HAP-1 (cell line): ENCODE results near the gene LRP2.

Source experiments
- DNase-seq, 2 experiments: peaks; one replicate each; pipeline ENCODE4 v3.0.0-alpha.2; 2016 to 2020; ENCODE audit warnings: low spot score in 2 of 2
- H3K27me3 ChIP-seq: fragments of 250-450 bp; sonication (Bioruptor Pico); 2 replicates; pipeline ENCODE4 v1.5.1; 2020; ENCODE audit warnings: low read depth, mild to moderate bottlenecking, moderate library complexity
- H3K36me3 ChIP-seq: fragments of 250-450 bp; sonication (Bioruptor Pico); replicated peaks from 2 replicates; pipeline ENCODE4 v1.5.1; 2020; ENCODE audit warnings: mild to moderate bottlenecking
- H3K4me1 ChIP-seq: fragments of 250-450 bp; sonication (Bioruptor Pico); 2 replicates; pipeline ENCODE4 v1.5.1; 2020; ENCODE audit warnings: mild to moderate bottlenecking
- H3K4me3 ChIP-seq: fragments of 250-450 bp; sonication (Bioruptor Pico); 2 replicates; pipeline ENCODE4 v1.5.1; 2020; ENCODE audit warnings: mild to moderate bottlenecking, moderate library complexity
- H3K9me3 ChIP-seq: fragments of 250-450 bp; sonication (Bioruptor Pico); 2 replicates; pipeline ENCODE4 v1.5.1; 2020; ENCODE audit warnings: mild to moderate bottlenecking, moderate library complexity
- in situ Hi-C: fragments of 300-500 bp; cut with MboI; formaldehyde crosslinking; loops from 3 replicates; pipeline ENCODE4 v1.14.3; 2020; ENCODE audit warnings: low sequenced_read_pairs, inconsistent platforms, mixed read lengths

The LRP2 gene

DNA sequence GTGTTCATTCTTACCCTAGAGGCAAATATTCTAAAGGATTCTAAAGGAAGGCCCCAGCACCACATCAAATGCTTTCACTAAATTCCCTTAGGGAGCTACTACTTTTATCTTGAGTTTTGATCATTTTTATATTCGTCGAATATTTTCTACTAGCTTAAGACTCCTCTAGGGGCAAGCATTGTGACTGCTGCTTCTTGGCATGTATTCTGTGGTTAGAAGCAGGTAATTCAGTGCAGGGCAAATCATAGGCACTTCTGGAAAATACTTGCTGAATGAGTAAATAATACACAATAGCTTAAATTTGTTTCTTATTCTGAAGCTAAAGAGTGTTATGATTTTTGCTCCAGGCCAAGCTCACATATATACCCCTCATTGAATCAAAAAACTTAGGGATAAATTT lies 136.4 kb downstream of the LRP2 start:
- no peaks in the 10 kb centered on the region for H3K4me1 ChIP-seq
- no peaks in the 10 kb centered on the region for H3K9me3 ChIP-seq
- H3K4me3 ChIP-seq: no peak overlapping the region
- H3K36me3 ChIP-seq: no peaks in the 10 kb centered on the region
- no peak for DNase-seq
- peaks cover 21% of the 10 kb centered on the region for H3K27me3 ChIP-seq
- in situ Hi-C loops: no loop called here

DNA sequence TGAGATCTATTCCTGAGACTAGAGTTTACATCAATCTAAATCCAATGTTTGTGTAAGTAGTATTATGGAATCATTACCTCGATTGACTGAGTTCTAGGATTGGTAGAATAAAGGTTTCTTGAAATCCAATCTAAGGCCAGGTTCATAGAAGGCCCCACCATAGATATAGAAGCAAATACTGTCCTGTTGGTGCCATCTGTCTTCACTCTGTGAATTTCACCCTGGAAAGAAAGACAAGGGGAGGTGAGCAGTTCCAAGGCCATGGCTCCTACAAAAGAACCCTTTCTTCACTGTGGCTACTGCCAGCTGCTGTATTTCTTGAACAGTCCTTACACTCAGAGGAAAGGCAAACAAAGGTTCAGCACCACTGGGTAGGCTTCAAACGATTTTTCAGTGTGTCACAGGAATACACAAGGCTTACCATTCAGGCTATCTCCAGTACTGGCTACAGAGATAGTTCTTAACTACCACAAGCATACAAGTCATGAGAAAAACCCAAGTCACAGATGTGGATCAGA lies 137.0 kb downstream of the LRP2 start:
- Histone ChIP-seq H3K4me1 (no peaks in the 10 kb centered on the region), H3K9me3 (no peaks in the 10 kb centered on the region), H3K4me3 (no peak overlapping the region), H3K36me3 (no peaks in the 10 kb centered on the region), H3K27me3 (peaks cover 21% of the 10 kb centered on the region)
- in situ Hi-C loops: no loop called here
- DNase-seq: no peak

DNA sequence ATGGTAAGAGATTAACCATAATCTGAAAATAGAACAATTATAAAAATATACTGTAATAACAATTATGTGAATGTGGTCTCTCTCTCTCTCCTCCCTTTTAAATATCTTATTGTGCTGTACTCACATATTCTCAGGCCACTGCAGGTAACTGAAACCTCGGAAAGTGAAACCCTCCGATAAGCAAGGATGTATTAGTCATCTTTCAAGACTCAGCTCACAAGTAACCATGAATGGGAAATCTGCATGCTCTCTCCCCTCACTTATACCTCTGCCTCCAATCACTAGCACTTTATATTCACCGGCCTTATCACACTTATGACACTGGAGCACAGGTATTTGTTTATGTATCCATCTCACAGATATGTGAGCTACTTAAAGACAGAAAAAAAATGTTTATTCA lies 139.7 kb downstream of the LRP2 start:
- Histone ChIP-seq H3K9me3 (no peaks in the 10 kb centered on the region), H3K4me1 (no peaks in the 10 kb centered on the region), H3K36me3 (no peaks in the 10 kb centered on the region), H3K4me3 (no peak overlapping the region), H3K27me3 (peaks cover 20% of the 10 kb centered on the region)
- in situ Hi-C loops: no loop called here
- DNase-seq: no peak

DNA sequence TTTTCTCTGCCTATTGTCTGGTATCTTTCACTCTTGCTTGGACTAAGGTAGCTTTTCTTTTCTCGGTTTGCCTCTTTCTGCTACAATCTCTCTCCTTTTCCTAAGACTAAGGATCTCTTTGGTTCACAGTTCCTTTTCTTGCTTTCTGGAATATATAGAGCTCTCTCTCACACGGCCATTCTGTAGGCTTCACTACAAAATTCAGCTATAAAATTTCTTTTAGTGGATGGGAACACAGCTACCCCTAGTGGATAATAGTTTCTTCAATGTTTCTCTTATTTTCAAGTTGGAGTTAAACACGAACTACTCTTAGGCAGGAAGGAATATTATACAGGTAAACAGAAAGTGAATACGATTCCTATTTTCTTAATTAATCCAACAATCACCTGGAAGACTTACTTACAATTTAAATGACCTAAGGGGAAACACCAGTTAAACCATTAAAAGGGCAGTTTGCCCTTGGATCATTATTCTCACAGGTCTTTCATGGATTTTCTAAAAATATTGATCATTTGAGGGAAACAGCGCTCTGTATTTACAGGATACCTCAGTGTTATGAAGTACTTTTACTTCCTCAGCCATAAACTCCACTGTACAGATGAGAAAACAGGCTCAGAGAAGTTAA lies 140.5 kb downstream of the LRP2 start:
- no peak overlapping the region for H3K4me3 ChIP-seq
- DNase-seq: peak in 1 of 2 experiments; percentile 17
- no peaks in the 10 kb centered on the region for H3K36me3 ChIP-seq
- in situ Hi-C loops: no loop called here
- no peaks in the 10 kb centered on the region for H3K9me3 ChIP-seq
- H3K27me3 ChIP-seq: peaks cover 18% of the 10 kb centered on the region
- no peaks in the 10 kb centered on the region for H3K4me1 ChIP-seq

DNA sequence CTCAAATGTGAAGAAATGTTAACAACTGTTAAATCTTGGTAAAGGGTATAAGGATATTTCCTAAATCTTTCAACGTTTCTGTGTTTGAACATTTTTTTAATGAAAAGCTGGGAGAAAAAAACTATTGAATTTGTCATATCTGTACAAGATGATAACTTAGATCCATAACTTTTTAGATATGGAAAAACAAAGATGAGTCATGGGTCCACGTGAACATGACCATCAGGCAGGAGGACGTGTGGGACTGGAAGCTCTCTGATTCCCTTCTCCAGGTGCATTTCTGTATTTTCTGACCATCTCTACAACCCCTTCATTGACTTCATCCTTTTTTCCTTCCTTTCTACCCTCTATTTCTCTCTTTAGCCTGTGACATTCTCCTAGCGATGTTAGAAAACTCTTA lies 151.4 kb downstream of the LRP2 start:
- DNase-seq: no peak
- H3K4me3 ChIP-seq: no peak overlapping the region
- H3K27me3 ChIP-seq: peaks cover 8% of the 10 kb centered on the region
- H3K4me1 ChIP-seq: no peaks in the 10 kb centered on the region
- H3K9me3 ChIP-seq: no peaks in the 10 kb centered on the region
- in situ Hi-C loops: no loop called here
- H3K36me3 ChIP-seq: no peaks in the 10 kb centered on the region

DNA sequence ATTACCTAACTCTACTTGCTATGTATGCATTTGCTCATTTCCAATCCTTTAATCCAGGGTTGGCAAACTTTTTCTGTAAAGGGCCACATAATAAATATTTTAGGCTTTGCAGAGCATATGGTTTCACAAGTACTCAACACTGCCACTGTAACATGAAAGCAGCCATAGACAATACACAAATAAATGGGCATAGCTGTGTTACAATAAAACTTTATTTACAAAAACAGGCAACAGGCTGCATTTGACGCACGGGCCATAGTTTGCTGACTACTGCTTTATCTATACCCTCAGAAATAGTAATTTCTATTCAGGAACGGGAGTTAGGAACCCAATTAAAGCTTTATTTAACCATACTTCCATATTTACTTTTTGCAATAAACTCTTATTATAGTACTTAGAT lies 154.3 kb downstream of the LRP2 start:
- Histone ChIP-seq H3K4me1 (no peaks in the 10 kb centered on the region), H3K36me3 (no peaks in the 10 kb centered on the region), H3K9me3 (no peaks in the 10 kb centered on the region), H3K4me3 (no peak overlapping the region), H3K27me3 (peaks cover 14% of the 10 kb centered on the region)
- DNase-seq: no peak
- in situ Hi-C loops: no loop called here

DNA sequence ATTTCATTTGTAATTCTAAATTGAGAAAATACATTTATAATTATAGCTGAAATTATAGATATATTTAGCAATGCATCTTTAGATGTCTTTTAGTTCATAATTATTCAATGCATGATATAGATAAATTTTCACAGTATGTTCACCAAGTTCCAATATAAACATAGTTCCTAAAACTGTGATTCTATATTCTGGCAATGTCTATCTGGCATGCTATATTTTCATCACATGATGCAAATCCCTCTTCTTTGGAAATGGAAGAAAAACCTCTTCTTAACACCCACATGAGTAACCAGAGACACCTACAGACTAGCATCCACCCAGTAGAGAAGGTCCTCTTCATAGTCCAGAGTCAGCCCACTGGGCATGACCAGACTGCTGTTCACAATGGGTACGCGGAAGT lies 157.2 kb downstream of the LRP2 start:
- DNase-seq: no peak
- no peaks in the 10 kb centered on the region for H3K4me1 ChIP-seq
- H3K27me3 ChIP-seq: peaks cover 14% of the 10 kb centered on the region
- in situ Hi-C loops: no loop called here
- H3K9me3 ChIP-seq: no peaks in the 10 kb centered on the region
- no peak overlapping the region for H3K4me3 ChIP-seq
- H3K36me3 ChIP-seq: no peaks in the 10 kb centered on the region

DNA sequence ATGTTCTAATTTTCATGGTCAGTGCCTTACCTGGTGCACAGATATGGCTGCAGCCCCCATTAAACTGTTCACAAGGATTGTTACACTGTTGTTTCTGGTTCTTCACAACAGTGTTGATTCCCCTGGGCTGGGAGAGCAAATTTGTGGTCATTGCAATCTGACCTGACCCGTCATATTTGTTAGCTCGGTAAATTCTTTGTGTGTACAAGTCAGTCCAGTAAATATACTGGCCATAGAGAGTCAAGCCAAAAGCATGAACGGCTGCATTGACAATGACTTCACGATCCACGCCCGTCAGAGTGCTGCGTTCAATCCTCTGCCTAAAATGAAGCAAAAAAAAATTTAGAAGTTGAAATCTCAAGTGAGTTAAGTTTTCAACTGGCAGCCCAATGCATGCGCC lies 158.4 kb downstream of the LRP2 start:
- Histone ChIP-seq H3K4me3 (no peak overlapping the region), H3K9me3 (no peaks in the 10 kb centered on the region), H3K36me3 (no peaks in the 10 kb centered on the region), H3K4me1 (no peaks in the 10 kb centered on the region), H3K27me3 (peaks cover 14% of the 10 kb centered on the region)
- in situ Hi-C loops: no loop called here
- no peak for DNase-seq

DNA sequence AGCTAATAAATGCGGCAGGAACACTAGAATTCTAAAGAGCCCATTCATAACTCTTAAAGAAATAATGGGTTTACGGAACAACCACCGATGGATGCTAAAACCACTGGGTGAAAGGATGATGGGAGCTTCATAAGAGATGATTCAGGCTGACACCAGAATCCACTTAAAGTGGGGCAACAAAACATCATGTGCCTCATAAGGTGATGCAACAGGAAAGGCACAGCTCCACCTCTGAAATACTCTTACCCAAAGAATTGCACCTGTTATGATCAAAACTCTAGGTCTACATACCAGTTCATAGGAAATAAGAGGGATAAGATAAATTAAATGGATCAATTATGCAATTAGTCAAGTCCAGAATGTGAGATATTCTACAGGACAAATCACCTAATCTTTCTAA lies 161.6 kb downstream of the LRP2 start:
- in situ Hi-C loops: no loop called here
- Histone ChIP-seq H3K27me3 (peaks cover 6% of the 10 kb centered on the region; the same call in 1 of the 2 replicates), H3K4me1 (no peaks in the 10 kb centered on the region), H3K9me3 (no peaks in the 10 kb centered on the region), H3K36me3 (no peaks in the 10 kb centered on the region), H3K4me3 (no peak overlapping the region)
- DNase-seq: no peak

DNA sequence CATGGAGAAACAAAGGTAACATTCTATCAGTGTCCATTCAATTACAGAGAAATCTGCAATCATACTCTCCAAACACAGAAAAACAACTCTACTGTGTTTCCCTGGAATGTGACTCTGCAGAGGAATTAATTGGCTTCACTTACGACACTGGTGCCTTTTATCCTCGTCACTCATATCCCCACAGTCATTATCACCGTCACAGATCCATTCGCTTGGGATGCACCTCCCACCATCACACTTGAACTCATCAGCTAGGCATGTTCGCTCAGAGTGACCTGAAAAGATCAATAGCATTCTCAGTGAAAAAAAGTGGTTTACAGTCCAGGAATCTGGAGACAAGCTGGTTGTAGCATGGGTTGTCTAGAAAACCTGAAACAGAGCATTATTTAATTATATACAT lies 168.7 kb downstream of the LRP2 start:
- in situ Hi-C loops: no loop called here
- Histone ChIP-seq H3K4me3 (no peak overlapping the region), H3K4me1 (no peaks in the 10 kb centered on the region), H3K27me3 (no peaks in the 10 kb centered on the region; the same call in 1 of the 2 replicates), H3K36me3 (no peaks in the 10 kb centered on the region), H3K9me3 (no peaks in the 10 kb centered on the region)
- DNase-seq: no peak

DNA sequence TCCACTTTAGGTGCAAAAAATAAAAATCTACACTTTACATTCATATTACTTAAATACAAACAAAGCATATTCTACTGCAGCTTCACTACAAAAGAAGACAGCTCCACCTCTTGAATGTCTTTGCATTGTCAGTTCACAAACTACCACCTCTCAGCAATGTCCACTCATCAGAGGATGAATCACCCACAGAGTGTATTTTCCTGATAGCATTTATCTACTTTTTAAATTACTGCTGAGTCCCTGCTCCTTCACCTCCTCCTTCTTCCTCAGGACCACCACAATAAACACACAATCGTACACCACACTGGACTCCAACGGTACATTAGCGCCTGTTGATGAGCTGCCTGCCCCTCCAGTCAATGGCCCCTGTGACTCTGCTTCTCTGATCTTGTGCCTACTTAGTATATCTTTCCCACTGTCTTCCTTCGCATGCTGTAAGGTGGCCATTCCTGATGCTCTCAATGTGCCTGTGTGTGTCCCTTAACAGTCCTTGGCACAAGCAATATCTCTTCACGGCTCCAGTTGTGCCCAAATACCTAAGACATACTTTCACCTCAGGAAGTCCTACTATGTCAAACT lies 172.0 kb downstream of the LRP2 start:
- H3K27me3 ChIP-seq: no peaks in the 10 kb centered on the region; the same call in 1 of the 2 replicates
- in situ Hi-C loops: no loop called here
- DNase-seq: no peak
- no peak overlapping the region for H3K4me3 ChIP-seq
- H3K36me3 ChIP-seq: no peaks in the 10 kb centered on the region
- H3K9me3 ChIP-seq: no peaks in the 10 kb centered on the region
- H3K4me1 ChIP-seq: no peaks in the 10 kb centered on the region

DNA sequence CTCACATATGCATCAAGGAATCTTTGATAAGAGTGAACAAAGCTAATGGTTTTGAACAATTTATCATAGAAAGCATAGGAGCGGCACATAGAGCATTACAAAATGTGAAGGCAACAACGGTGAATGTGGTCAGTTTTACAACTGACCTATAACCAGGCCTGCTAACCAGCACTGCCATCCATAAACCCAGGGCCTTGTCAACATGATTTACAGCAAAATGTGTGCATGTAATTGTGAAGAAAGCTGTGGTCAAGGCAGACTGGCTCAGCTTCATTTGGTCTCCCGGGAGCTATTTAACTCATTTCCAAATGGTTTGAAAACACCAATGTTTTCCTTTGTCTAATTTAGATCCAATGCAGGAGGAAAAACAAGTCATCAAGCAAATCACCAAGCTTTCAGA lies 173.2 kb downstream of the LRP2 start:
- in situ Hi-C loops: no loop called here
- H3K4me1 ChIP-seq: no peaks in the 10 kb centered on the region
- H3K4me3 ChIP-seq: no peak overlapping the region
- DNase-seq: no peak
- no peaks in the 10 kb centered on the region for H3K36me3 ChIP-seq
- H3K27me3 ChIP-seq: no peaks in the 10 kb centered on the region; the same call in 1 of the 2 replicates
- no peaks in the 10 kb centered on the region for H3K9me3 ChIP-seq

DNA sequence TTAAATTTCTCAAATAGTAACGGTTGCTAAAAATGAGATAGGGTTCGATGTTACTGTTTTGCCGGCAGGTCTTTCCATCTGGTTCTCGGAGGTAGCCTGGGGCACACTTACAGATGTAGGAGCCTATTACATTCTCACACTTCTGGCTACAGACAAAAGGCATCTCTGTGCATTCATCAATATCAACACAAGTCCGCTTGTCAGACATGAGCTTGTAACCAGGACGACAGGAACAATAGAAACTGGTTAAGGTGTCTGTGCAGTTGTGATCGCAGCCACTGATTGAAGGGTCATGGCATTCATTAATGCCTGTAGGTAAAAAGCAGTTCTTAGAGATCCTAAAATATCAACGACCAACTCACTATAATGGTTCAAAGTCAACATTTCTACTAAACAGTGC lies 176.6 kb downstream of the LRP2 start:
- Histone ChIP-seq H3K4me3 (no peak overlapping the region), H3K27me3 (no peaks in the 10 kb centered on the region; the same call in none of the 2 replicates), H3K9me3 (no peaks in the 10 kb centered on the region), H3K36me3 (no peaks in the 10 kb centered on the region), H3K4me1 (no peaks in the 10 kb centered on the region)
- no peak for DNase-seq
- in situ Hi-C loops: no loop called here

DNA sequence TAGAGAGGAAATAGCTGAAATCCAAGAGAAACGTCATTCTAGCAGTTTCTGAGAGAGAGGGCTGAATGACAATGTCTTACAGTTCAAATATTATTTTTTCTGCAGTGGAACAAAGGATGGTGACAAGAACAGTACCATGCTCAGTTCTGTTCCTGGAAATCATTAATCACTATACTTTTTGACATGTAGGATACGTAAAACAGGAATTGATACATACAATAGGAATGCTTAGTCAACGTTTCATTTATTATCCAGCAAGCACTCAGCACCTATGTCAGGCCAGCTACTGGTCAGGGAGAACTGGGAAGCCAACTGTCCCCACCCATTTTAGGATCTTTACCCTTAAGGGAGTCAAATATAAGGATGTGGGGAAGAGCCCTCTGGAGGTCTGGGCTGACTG lies 178.3 kb downstream of the LRP2 start:
- Histone ChIP-seq H3K9me3 (no peaks in the 10 kb centered on the region), H3K36me3 (no peaks in the 10 kb centered on the region), H3K4me3 (no peak overlapping the region), H3K27me3 (no peaks in the 10 kb centered on the region; the same call in 1 of the 2 replicates), H3K4me1 (no peaks in the 10 kb centered on the region)
- in situ Hi-C loops: no loop called here
- no peak for DNase-seq

DNA sequence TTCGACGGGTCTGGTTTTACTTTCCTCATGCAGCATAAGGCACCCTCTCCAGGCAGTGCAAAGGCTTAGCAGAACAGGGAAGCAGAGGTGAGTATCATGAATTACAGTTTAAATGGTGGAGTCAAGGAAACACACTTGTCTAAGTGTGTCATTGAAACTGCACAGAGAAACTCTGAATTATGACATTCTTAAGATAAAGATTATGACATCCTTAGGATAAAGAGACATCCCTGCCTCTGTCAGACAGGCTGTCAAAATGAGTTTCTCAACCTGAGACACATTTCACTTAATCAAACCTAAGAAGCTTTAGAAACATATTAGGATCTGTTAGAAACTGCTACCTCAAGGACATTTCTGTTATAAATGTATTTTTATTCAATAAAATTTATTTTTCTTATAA lies 179.8 kb downstream of the LRP2 start:
- Histone ChIP-seq H3K36me3 (no peaks in the 10 kb centered on the region), H3K4me1 (no peaks in the 10 kb centered on the region), H3K9me3 (no peaks in the 10 kb centered on the region), H3K4me3 (no peak overlapping the region), H3K27me3 (peaks cover 1% of the 10 kb centered on the region)
- in situ Hi-C loops: no loop called here
- no peak for DNase-seq
